Activated naive CD4-positive, alpha-beta T cell treated with Interleukin-2 at 50 U/mL for 16 hours (primary cell): ENCODE measurements around the gene ZBTB40.

Experiments
- DNase-seq: peaks from one replicate; pipeline ENCODE4 v3.0.0-alpha.2; 2020

ZBTB40 gene

DNA sequence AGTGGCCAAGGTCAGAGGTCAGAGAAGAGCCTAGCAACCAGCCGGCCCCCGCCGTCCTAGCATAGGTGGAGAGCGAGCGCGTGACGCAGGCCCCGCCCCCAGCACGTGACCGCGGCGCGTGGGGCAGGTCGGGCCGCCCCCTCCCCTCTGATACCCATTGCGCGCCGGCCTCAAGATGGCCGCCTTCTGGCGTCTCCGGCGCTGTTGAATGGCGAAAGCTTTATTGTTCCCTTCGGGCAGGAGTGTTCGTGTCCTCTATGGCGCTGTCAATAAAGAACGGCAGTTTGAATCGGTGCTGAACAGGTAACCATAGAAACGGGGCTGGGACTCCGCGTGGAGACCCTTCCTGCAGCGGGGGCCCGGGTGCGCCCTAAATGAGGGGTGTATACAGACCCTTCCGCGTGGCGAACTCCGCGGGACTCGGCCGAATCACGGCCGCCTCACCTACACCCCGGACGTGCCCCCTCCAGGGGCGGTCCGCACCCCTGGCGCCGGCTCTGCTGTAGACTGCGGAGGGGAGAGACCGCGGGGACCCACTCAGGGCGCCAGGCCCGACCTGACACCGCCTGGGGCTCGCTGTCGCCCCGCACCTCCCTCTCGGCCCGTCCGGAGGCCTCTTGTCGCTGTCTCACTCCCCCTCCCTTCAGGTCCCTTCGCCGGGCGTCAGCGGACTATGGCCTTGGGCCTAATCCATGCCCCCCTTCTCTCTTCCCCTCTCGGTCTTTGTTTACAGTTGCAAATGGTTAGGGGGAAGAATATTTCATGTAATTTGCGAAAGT is at the start of gene ZBTB40:
Gene ZBTB40, plus strand, starts transcription at position 150 of the 779 bp plus-strand sequence. CDS start 38,098 bp downstream, outside the sequence.
- DNase-seq: peak; percentile 94

- DNase-seq: no peak
Observed at GRCh38 chr1:22402356-22403053, 49.1 kb upstream of the ZBTB40 start.

DNA sequence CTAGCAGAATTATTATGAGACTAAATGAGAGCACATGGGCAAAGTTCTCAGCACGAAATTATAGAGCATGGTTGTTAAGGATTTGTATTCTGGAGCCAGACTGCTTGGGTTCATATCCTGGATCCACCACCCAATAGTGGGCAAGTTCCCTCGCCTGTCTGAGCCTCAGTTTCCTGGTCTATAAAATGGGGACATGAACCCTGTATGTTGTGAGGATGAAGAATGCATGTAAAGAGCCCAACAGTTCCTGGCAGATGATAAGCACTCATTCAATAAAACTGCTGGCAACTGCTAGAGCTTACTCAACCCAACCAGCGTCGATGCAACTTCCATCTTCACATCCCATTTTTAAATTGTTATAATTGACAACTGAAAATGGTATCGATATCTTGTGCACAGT is 47.2 kb upstream of the ZBTB40 start:
- DNase-seq: no peak

DNA sequence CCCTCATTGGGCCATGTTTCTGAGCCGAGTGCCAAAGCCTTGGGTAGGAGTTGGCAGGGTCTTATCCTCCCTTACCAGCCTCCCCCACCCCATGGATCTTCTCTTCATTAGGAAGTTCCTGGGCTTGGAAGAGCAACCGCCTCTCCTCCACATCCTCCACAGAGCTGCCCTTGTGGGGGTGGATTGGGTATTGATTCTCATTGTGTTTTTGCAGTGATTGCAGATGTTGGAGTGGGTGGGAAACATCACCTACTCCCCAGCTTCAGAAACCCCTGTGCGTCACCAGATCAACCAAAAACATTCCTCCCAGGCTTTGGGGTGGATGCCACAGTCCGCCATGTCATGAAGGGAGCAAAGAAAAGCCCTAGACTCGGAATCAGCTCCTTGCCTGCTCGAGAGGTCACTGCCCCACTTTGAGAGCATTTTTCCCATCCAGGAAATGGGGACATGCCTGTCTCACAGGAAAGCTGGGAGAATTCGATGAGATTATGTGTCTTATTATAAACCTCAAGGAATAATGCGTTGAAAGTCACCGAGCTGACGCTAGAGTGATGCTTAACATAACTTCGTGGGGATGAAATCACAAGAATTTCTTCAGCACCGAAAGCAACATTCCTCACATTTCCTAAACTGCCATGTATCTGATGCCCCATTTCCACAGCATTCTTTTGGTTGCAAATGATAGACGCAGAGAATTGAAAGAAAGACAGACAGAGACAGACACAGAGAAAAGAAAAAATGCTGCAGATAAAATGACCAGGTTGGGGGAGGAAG is 44.7 kb upstream of the ZBTB40 start:
- DNase-seq: no peak

DNA sequence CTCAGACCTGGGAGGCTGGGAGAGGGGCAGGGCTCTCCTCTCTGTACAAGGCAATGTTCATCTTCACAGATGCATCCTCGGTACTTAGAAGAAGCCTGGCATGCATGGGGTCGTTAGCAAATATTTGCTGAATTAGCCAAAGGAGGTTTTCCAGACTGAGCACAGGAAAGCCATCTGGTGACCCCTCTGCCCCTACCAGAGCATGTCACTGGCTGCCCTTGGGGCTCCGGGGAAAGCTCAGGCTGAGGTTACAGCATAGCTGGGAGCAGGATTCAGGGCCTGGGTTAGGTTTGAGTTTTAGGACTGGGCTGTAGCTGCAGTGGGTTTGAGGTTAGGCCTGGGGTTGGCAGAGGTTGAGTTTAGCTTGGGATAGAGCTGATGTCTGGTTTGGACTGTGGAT is 43.4 kb upstream of the ZBTB40 start:
- DNase-seq: no peak

DNA sequence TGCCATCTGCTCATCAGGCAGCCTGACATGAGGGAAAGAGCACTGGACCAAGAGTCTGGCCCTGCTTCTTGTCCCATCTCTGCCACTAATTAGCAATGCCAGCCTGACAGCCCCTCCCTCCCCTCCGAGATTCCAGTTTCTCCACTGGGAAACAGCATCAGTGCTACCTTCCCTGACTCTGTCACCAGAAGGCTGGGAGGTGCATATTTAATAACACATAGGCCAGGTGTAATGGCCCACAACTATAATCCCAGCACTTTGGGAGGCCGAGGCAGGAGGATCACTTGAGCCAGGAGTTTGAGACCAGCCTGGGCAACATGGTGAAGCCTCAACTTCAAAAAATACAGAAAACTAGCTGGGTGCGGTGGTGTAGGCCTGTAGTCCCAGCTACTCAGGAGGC is 41.2 kb upstream of the ZBTB40 start:
- no peak for DNase-seq

- DNase-seq: no peak
Observed at GRCh38 chr1:22410928-22411495, 40.6 kb upstream of the ZBTB40 start.

- DNase-seq: no peak
Observed at GRCh38 chr1:22411589-22411988, 40.1 kb upstream of the ZBTB40 start.

DNA sequence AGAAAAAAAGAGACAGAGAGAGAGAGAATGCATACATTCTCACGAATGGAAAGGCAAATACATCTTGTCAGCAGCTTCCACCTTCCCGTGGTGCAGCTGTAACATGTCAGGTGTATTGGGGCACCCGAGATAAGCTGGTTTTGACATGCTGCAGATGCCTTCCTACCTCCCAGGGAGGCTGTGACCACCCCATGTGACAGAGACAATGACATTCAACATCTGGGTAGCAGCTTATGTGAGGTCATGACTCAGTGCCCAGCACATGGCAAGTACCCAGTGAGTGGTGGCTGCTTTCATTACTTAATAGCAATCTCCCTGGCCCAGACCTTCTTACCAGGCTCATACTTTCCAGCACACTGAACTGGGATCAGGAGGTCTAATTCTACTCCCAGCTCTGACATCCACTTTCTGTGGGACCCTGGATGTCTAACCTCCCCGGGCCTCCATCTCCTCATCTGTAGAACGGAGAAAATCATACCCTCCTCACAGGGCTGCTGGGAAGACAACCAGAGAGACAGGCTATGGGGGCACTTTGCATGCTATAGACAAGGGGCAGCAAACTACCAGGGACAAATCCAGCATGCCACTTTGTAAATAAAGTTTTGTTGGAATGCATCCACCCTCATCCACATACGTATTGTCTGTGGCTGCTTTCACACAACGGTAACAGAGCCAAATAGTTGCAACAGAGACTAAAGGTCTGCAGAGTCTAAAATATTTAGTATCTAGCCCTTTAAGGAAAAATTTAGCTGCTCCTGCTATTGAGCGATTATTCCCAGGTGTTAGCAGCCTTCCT is 38.5 kb upstream of the ZBTB40 start:
- no peak for DNase-seq

GRCh38 chr1:22413799-22414198 is 37.9 kb upstream of the ZBTB40 start:
- DNase-seq: no peak

GRCh38 chr1:22414244-22414751 is 37.4 kb upstream of the ZBTB40 start:
- no peak for DNase-seq

DNA sequence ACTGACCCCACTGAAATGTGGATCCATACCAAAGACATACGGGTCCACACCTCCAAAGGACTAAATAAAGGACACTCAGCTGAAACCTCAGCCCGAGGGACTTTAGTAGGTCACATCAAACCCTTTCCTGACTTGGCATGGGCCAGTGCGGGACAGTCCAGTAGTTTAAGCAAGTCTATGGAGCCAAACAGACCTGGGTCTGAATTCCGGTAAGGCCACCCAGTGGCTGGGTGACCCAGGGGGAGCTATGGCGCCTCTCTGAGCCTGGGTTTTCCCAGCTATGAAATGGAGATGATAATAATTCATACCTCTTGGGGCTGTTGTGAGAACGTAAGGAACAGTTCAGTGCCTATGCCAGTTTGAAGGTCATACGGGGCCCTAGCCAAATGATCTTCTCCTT is 36.2 kb upstream of the ZBTB40 start:
- no peak for DNase-seq

GRCh38 chr1:22416555-22417454 is 34.8 kb upstream of the ZBTB40 start:
- DNase-seq: peak; percentile 74

DNA sequence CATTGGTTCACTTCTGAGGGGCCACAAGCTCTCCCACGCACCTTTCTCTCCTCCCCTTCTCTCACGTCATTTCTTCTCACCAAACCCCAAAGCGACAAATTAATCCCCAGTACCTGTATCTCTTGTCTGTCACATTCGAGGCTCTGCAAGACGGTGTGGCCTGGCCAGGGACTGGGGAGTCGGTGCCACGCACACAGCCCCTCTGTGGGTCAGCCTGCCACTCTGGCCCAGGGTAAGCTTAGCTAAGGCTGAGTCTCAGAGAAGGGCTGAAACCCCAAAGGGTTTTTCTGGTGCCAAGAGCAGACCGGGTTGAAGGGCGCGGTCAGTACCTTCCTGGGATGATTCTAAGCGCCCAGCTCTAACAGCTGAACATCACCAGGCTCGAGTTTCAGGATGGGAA is 34.2 kb upstream of the ZBTB40 start:
- DNase-seq: no peak

DNA sequence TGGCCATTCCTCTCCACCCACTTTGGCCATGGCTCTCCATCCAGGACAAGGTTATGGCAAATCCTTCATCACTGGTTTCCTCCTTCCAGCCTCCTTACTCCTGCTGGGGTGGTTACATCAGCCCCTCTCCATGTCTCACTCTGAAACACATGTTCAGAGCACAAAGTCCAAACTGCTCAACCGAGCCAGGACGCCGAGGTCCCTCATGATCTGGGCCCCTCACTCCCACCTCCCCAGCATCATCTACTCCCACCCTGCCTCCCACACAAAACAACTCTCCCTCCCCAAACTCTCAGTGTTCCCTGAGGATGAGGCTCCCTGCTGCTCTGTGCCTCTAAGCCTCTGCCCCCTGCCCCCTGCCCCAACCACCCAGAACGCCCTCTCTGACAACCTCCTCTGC is 33.3 kb upstream of the ZBTB40 start:
- DNase-seq: no peak

DNA sequence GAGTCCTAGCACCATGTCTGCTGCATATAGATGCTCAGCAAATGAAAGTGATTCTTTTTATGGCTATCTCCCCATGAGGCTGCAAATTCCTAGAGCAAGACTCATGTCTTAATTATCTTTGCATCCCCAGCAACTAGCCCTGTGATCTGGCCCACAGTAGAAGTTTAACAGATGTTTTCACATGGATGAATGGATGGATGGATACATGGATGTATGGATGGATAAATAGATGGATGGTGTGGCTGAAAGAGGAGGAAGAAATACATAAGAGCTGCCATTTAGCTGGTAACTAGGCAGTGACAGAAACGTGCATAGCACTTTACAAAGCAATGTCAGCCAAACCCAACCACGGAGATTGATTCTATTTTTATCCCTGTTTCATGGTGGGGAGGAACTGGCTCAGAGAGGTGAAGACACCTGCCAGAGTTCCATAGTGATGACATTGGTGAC is 32.7 kb upstream of the ZBTB40 start:
- DNase-seq: no peak

DNA sequence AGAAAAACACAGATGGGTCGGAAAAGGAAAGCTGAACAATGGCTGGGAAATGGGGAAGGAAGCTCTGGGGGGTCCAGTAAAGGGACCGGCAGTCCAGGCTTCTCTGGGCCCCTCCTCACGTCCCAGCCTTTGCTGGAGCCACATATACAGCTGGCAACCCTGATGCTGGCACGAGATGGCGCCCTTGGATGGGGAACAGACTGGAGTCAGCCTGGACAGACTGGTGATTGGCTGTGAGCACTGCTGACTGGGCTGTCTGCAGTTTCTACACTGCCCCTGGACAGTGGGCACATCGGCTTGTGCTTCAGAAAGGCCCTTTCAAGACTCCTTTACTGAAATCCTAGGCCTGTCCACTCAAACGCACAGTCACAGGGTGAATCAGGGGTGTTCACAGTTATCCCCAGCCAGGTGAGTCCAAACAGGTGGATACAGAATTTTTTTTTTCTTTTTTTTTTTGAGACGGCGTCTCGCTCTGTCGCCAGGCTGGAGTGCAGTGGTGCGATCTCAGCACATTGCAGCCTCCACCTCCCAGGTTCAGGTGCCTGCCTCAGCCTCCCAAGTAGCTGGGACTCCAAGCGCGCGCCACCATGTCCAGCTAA is 31.1 kb upstream of the ZBTB40 start:
- peak; percentile 51 for DNase-seq

DNA sequence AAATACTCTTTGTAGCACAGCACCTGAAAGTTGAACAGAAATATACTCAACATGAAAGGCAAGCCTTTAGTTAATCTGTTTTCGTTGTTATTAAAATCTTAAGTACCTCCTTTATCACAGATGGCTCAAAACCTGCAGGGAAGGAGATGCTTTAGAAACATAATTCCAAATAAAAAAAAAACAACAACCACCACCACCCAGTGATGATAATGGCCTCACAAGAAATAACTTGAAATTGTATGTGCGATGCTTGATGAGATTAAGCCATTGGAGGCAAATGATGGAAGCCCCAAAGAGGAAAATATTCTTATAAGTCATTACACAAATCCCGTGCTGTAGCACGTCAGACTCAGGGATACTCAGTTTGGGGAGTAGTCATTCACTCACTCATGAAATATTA is 24.9 kb upstream of the ZBTB40 start:
- no peak for DNase-seq

DNA sequence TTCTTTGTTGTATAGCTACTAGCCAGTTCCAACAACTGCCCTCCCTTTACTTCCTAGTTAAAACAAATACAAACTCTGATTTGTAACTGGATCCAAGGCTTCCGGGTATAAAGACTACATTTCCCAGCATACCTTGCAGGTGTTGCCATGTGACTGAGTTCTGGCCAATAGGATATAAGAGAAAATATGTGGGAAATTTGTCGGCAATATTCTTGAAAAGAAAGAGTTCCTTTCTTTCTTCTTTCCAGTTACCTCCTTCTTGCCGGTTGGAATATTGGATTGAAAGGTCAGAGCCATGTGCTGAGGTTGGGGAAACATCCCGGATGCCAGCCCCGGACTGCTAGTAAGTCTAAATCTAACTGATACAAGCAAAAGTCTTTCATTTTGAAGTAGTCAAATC is 23.0 kb upstream of the ZBTB40 start:
- DNase-seq: no peak

- DNase-seq: no peak
Observed at GRCh38 chr1:22431965-22432364, 19.7 kb upstream of the ZBTB40 start.

DNA sequence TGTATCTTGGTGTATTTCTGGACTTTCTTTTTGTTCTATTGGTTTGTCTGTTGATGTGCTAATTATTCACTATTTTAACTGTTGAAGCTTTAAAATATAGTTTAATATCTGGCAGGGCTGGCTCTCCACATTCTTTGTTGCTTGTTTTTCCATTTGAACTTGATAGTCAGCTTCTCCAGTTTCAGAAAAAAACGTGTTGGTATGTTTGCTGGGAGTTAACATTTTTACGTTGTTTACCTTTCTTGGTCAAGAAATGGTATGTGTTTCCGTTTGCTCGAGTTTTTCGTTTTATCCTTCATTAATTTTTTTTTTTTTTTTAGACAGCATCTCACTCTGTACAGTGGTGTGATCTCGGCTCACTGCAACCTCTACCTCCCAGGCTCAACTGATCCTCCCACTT is 16.9 kb upstream of the ZBTB40 start:
- no peak for DNase-seq
